ENCODE measurements around the gene KIF18A. TPM values are rescaled to one million over a fixed set of nuclear protein-coding genes. Genes with fewer than 3 reads are reported as not detected.

The KIF18A gene
- 2.1 and 12.3 TPM in 2 replicates for total RNA-seq

DNA sequence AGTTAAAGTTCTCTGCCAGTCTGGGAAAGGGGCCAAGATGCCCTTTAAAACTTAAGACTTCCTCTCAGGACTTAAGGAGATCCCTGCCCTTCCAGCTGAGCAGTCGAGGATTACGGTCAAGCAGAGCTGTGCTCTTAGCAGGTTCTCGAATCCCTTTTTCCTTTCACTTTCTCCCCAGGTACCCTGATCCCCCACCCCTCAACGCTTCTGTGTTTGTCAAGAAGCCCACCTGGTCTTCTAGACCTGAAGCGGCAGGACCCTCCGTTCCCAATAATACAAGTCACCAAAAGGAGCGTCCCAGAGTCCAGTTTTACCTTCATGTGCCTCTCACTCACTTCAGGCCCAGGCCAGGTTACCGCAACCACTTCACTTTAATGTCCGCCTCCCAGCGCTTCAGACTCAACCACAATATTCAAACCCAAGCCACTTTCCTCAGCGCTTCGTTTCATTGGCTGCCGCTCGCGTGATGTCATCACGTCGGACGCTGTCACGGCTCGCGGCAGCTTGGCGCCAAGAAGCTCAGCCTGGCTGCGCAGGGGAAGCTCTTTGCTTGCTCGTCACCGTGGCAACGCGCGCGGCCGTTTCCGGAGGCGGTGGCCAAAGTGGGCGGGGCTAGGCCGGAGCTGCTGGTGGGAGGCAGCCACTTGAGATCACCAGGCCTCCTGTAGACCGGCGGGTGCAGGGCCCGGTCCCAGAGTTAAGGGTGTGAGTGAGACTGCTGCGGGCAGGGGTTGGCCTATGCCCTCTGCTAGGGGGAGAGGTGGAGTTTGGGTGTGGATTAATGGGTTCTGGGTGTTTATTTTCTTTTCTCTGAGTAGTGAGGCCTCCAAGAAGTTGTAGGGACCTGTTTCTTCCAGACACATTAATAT is at the start of gene KIF18A, which contains the start of gene METTL15:
KIF18A (minus strand) TSS at position 407 of the 869 bp plus-strand sequence. CDS start 10,209 bp downstream, outside the sequence.
METTL15 (plus strand) TSS at position 639 of the 869 bp plus-strand sequence. CDS start 4,947 bp downstream, outside the sequence.

Other genes with a start within 250 kb of the KIF18A start
- 18.7 and 23.0 TPM in 2 replicates for gene METTL15, start 232 bp upstream of the KIF18A start, total RNA-seq

All from smooth muscle cell of the umbilical artery (primary cell).